Parathyroid adenoma (tissue), 2 donors: ENCODE data around the gene CFAP69.

Experiments
- H2AFZ ChIP-seq: fragments of 300-600 bp; sonication (generic); one replicate; pipeline ENCODE4 v1.7.0; 2017; ENCODE audit warnings: antibody characterized with exemption, mild to moderate bottlenecking
- H3K27ac ChIP-seq: fragments of 300-600 bp; sonication (generic); one replicate; pipeline ENCODE4 v1.7.0; 2017
- H3K27me3 ChIP-seq: fragments of 300-600 bp; sonication (generic); one replicate; pipeline ENCODE4 v1.7.0; 2017; ENCODE audit warnings: low read length; ENCODE audit not compliant: control insufficient read depth, insufficient read depth
- H3K36me3 ChIP-seq: fragments of 300-600 bp; sonication (generic); one replicate; pipeline ENCODE4 v1.7.0; 2017; ENCODE audit warnings: low read length; ENCODE audit not compliant: control insufficient read depth, insufficient read depth
- H3K4me1 ChIP-seq: fragments of 300-600 bp; sonication (generic); one replicate; pipeline ENCODE4 v1.7.0; 2017; ENCODE audit warnings: control low read depth
- H3K4me2 ChIP-seq: fragments of 300-600 bp; sonication (generic); one replicate; pipeline ENCODE4 v1.7.0; 2017; ENCODE audit warnings: low read length
- H3K4me3 ChIP-seq: fragments of 300-600 bp; sonication (generic); one replicate; pipeline ENCODE4 v1.7.0; 2017; ENCODE audit warnings: low read depth, low read length
- H3K79me2 ChIP-seq: fragments of 300-600 bp; sonication (generic); one replicate; pipeline ENCODE4 v1.7.0; 2017; ENCODE audit warnings: control low read depth
- H3K9ac ChIP-seq: fragments of 300-600 bp; sonication (generic); one replicate; pipeline ENCODE4 v1.7.0; 2017; ENCODE audit warnings: mild to moderate bottlenecking
- H3K9me3 ChIP-seq: fragments of 300-600 bp; sonication (generic); one replicate; pipeline ENCODE4 v1.7.0; 2017; ENCODE audit warnings: low read length; ENCODE audit not compliant: control insufficient read depth
- TF ChIP-seq, protein P1 (sequence below): fragments of 300-600 bp; sonication (generic); IDR thresholded peaks from one replicate; pipeline ENCODE4 v1.7.0; 2017; ENCODE audit warnings: antibody characterized with exemption, mild to moderate bottlenecking
- donor health status: primary hyperparathyroidism.

The CFAP69 gene

DNA sequence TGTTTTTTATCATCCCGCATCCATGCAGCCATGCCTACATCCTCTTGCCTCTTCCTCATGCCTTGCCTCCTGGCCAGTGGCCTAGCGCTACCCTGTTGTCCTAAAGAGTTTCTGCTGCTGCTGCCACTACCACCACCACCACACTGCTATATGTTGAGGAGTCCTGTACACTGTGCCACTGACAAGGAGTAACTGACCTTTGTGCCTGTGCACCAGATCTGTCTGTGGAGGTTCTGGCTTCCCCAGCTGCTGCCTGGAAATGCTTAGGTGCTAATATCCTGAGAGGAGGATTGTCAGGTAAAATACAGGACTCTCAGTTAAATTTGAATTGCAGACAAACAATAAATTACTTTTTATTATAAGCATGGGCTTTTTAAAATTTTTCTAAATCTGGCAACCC, 7.0 kb upstream of the CFAP69 start:
- no peak overlapping the region for H3K4me2 ChIP-seq
- no peak overlapping the region for H3K4me3 ChIP-seq
- H3K4me1 ChIP-seq = no peaks in the 10 kb centered on the region
- TF ChIP-seq, protein P1, sequence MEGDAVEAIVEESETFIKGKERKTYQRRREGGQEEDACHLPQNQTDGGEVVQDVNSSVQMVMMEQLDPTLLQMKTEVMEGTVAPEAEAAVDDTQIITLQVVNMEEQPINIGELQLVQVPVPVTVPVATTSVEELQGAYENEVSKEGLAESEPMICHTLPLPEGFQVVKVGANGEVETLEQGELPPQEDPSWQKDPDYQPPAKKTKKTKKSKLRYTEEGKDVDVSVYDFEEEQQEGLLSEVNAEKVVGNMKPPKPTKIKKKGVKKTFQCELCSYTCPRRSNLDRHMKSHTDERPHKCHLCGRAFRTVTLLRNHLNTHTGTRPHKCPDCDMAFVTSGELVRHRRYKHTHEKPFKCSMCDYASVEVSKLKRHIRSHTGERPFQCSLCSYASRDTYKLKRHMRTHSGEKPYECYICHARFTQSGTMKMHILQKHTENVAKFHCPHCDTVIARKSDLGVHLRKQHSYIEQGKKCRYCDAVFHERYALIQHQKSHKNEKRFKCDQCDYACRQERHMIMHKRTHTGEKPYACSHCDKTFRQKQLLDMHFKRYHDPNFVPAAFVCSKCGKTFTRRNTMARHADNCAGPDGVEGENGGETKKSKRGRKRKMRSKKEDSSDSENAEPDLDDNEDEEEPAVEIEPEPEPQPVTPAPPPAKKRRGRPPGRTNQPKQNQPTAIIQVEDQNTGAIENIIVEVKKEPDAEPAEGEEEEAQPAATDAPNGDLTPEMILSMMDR = no peak
- H3K27ac ChIP-seq = no peak overlapping the region
- no peaks in the 10 kb centered on the region for H3K79me2 ChIP-seq
- no peaks in the 10 kb centered on the region for H3K36me3 ChIP-seq
- H3K27me3 ChIP-seq = no peaks in the 10 kb centered on the region
- H3K9me3 ChIP-seq = no peaks in the 10 kb centered on the region
- H2AFZ ChIP-seq = no peak overlapping the region
- H3K9ac ChIP-seq = no peak overlapping the region

DNA sequence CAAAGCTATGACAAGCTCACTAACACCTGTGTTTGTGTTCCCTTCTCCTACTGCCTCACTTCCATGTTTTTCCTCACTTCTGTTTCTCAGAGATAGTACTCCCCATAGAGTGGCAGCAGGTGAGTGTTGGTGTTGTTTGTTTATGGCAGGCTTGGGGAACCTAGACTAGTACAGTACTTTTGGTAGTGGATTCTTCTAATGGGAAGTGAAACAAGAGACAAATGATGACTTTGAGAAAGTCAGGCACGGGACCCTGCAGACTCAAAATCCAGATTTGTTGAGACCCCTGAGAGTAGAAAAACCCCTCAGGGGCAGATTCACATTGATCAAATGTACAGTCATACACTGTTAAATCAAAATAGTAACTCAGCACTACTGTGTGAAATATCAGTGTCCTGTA, 6.4 kb upstream of the CFAP69 start:
- Histone ChIP-seq H3K4me2 (no peak overlapping the region), H3K79me2 (no peaks in the 10 kb centered on the region), H2AFZ (no peak overlapping the region), H3K9ac (no peak overlapping the region), H3K27me3 (no peaks in the 10 kb centered on the region), H3K4me3 (no peak overlapping the region), H3K27ac (no peak overlapping the region), H3K36me3 (no peaks in the 10 kb centered on the region), H3K9me3 (no peaks in the 10 kb centered on the region), H3K4me1 (no peaks in the 10 kb centered on the region)
- TF ChIP-seq, protein P1 = no peak

DNA sequence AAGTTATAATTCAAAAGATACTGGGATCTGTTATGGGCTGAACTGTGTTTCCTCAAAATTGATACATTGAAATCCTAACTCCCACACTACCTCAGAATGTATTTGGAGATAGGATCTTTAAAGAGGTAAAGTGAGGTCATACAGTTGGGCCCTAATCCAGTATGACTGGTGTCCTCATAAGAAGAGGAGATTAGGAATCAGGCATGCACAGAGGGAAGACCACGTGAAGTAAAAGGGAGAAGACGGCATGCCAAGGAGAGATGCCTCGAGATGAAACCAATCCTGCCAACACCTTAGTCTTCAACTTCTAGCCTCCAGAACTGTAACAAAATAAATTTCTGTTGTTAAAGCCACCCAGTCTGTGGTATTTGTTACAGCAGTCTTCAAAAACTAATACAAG, 5.9 kb upstream of the CFAP69 start:
- Histone ChIP-seq H3K9me3 (no peaks in the 10 kb centered on the region), H3K27ac (no peak overlapping the region), H3K79me2 (no peaks in the 10 kb centered on the region), H3K36me3 (no peaks in the 10 kb centered on the region), H3K4me1 (no peaks in the 10 kb centered on the region), H3K27me3 (no peaks in the 10 kb centered on the region), H3K9ac (no peak overlapping the region), H2AFZ (no peak overlapping the region), H3K4me2 (no peak overlapping the region), H3K4me3 (no peak overlapping the region)
- TF ChIP-seq, protein P1 = no peak

DNA sequence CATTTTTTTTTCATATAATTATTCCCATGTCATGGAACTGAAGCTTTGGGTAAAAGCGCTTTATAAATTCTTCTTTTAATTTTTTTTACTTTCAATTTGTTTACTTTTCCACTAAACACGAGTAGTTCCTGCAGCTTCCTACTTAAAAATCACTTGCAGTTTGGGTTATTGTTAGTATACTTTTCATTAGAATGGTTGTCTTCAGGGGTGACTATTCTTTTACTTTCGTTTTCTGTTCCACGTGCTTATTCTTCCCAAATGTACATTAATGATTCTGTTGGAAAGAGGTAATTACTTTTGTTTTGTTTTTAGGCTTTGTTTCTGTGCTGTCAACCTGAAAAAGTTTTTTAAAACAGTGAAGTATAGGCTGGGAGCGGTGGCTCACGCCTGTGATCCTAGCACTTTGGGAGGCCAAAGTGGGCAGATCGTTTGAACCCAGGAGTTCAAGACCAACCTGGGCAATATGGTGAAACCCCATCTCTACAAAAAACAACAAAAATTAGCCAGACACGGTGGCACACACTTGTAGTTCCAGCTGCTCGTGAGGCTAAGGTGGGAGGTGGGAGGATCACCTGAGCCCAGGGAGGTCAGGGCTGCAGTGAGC, 5.2 kb upstream of the CFAP69 start:
- TF ChIP-seq, protein P1 = no peak
- Histone ChIP-seq H3K27me3 (no peaks in the 10 kb centered on the region), H3K4me1 (no peaks in the 10 kb centered on the region), H3K9me3 (no peaks in the 10 kb centered on the region), H2AFZ (no peak overlapping the region), H3K4me2 (no peak overlapping the region), H3K36me3 (no peaks in the 10 kb centered on the region), H3K9ac (no peak overlapping the region), H3K79me2 (peaks cover under 1% of the 10 kb centered on the region), H3K4me3 (no peak overlapping the region), H3K27ac (no peak overlapping the region)
